CD14-positive monocyte (primary cell): ENCODE data around the gene LUZP1. TPM values are rescaled to one million over a fixed set of nuclear protein-coding genes. Genes with fewer than 3 reads are reported as not detected.

Experiments used
- DNase-seq, 3 donors: peaks; one replicate each; pipeline ENCODE4 v3.0.0-alpha.2; 2011 to 2022
- H2AFZ ChIP-seq: 2 replicates; pipeline ENCODE4 v1.6.0; 2012; ENCODE audit warnings: mild to moderate bottlenecking, low read depth, low read length, inconsistent platforms; ENCODE audit not compliant: insufficient read depth, poor library complexity, severe bottlenecking
- H3K27ac ChIP-seq, 2 donors: 1 replicate in 1 of 2; 2 replicates in 1 of 2; pipeline ENCODE4 v1.5.1; 2012 to 2013; ENCODE audit warnings: low read length in 2 of 2, control low read depth in 1 of 2, inconsistent platforms in 1 of 2, low read depth in 1 of 2, mild to moderate bottlenecking in 1 of 2
- H3K27me3 ChIP-seq, 2 donors: one replicate each; pipeline versions ENCODE4 v1.6.0 to v1.6.1; 2011 to 2013; ENCODE audit warnings: low read length in 2 of 2; ENCODE audit not compliant: control insufficient read depth in 2 of 2, insufficient read depth in 2 of 2
- H3K36me3 ChIP-seq, 2 donors: replicated peaks in 1 of 2; 1 replicate in 1 of 2; 2 replicates in 1 of 2; pipeline versions ENCODE4 v1.5.1 to v1.6.1; 2012 to 2013; ENCODE audit warnings: low read length in 2 of 2, control low read depth in 1 of 2, inconsistent platforms in 1 of 2, mild to moderate bottlenecking in 1 of 2; ENCODE audit not compliant: insufficient read depth in 2 of 2, control insufficient read depth in 1 of 2
- H3K4me1 ChIP-seq, 2 donors: 1 replicate in 1 of 2; 2 replicates in 1 of 2; pipeline versions ENCODE4 v1.5.1 to v1.6.1; 2012 to 2013; ENCODE audit warnings: low read length in 2 of 2, control low read depth in 1 of 2, inconsistent platforms in 1 of 2, mild to moderate bottlenecking in 1 of 2, moderate library complexity in 1 of 2; ENCODE audit not compliant: insufficient read depth in 2 of 2, control insufficient read depth in 1 of 2
- H3K4me2 ChIP-seq: replicated peaks from 2 replicates; pipeline ENCODE3; 2012; ENCODE audit warnings: low read length, moderate library complexity, mild to moderate bottlenecking; ENCODE audit not compliant: poor library complexity, severe bottlenecking; ENCODE audit errors: extremely low read depth
- H3K4me3 ChIP-seq, 3 experiments: fragments of 200-600 bp in 1 of 3; sonication (generic) in 1 of 3; replicated peaks in 1 of 3; 1 replicate in 2 of 3; 2 replicates in 1 of 3; pipeline ENCODE4 v1.5.1; 2011 to 2013; ENCODE audit warnings: low read length in 3 of 3, mild to moderate bottlenecking in 3 of 3, control low read depth in 2 of 3, low read depth in 2 of 3, inconsistent platforms in 1 of 3, moderate library complexity in 1 of 3
- H3K79me2 ChIP-seq: 2 replicates; pipeline ENCODE4 v1.6.0; 2012; ENCODE audit warnings: mild to moderate bottlenecking, control low read depth, inconsistent platforms, low read length, moderate library complexity; ENCODE audit not compliant: insufficient read depth
- H3K9ac ChIP-seq: 2 replicates; pipeline ENCODE4 v1.6.0; 2017; ENCODE audit warnings: low read length, mild to moderate bottlenecking; ENCODE audit not compliant: insufficient read depth, poor library complexity, severe bottlenecking
- H3K9me3 ChIP-seq, 2 donors: replicated peaks in 1 of 2; 1 replicate in 1 of 2; 2 replicates in 1 of 2; pipeline versions ENCODE4 v1.5.1 to v1.6.1; 2012 to 2013; ENCODE audit warnings: low read length in 2 of 2, control low read depth in 1 of 2; ENCODE audit not compliant: control insufficient read depth in 1 of 2, insufficient read depth in 1 of 2
- H4K20me1 ChIP-seq: 2 replicates; pipeline ENCODE4 v1.6.0; 2012; ENCODE audit warnings: mild to moderate bottlenecking, low read length, control low read depth, moderate library complexity; ENCODE audit not compliant: insufficient read depth
- H3K27ac Mint-ChIP-seq, 7 donors: one replicate each; pipeline ENCODE4 v1.8.0; 2020; ENCODE audit warnings: mild to moderate bottlenecking in 7 of 7, mixed read lengths in 7 of 7, moderate library complexity in 6 of 7, inconsistent platforms in 2 of 7
- H3K27me3 Mint-ChIP-seq, 3 donors: one replicate each; pipeline ENCODE4 v1.8.0; 2021 to 2022; ENCODE audit warnings: low read depth in 3 of 3, mild to moderate bottlenecking in 3 of 3, mixed read lengths in 3 of 3, moderate library complexity in 3 of 3, inconsistent platforms in 1 of 3
- H3K36me3 Mint-ChIP-seq, 2 donors: one replicate each; pipeline ENCODE4 v1.8.0; 2020; ENCODE audit warnings: mixed read lengths in 2 of 2, inconsistent platforms in 1 of 2, mild to moderate bottlenecking in 1 of 2
- H3K4me1 Mint-ChIP-seq: one replicate; pipeline ENCODE4 v1.8.0; 2020; ENCODE audit warnings: mild to moderate bottlenecking, mixed read lengths
- H3K4me3 Mint-ChIP-seq, 2 donors: one replicate each; pipeline ENCODE4 v1.8.0; 2020; ENCODE audit warnings: mild to moderate bottlenecking in 2 of 2, mixed read lengths in 2 of 2, moderate library complexity in 1 of 2
- H3K9me3 Mint-ChIP-seq, 7 donors: one replicate each; pipeline ENCODE4 v1.8.0; 2020 to 2022; ENCODE audit warnings: mixed read lengths in 7 of 7, mild to moderate bottlenecking in 6 of 7, moderate library complexity in 6 of 7, inconsistent platforms in 2 of 7
- WGBS: methylation state at CpG from one replicate; pipeline ENCODE4 v1.1.5; 2013; ENCODE audit warnings: missing lambda C conversion rate; ENCODE audit not compliant: insufficient coverage; 5-methylcytosine and 5-hydroxymethylcytosine counted together
- intact Hi-C, 2 donors: fragments of 100-400 bp; cut with micrococcal nuclease; formaldehyde crosslinking; loops; one replicate each; pipeline versions ENCODE4 v1.15.0 to v1.15.1; 2023
- polyA plus RNA-seq, 3 donors: library from polyadenylated mRNA; depleted of rRNA in 1 of 3; unstranded in 2 of 3; stranded (reverse) in 1 of 3; fragments of 300-500 nt in 2 of 3; fragments of >200 nt in 1 of 3; fragmentation: Illumina TruSeq in 2 of 3; gene quantifications; 1 replicate in 2 of 3; 2 replicates in 1 of 3; pipeline ENCODE4 v1.2.3, GENCODE V29; 2012 to 2021
- TF ChIP-seq, protein P1 (sequence below): fragments of 200-600 bp; IDR thresholded peaks from one replicate; pipeline ENCODE4 v1.8.0; 2022; ENCODE audit warnings: antibody characterized with exemption, mild to moderate bottlenecking

The LUZP1 gene
- polyA plus RNA-seq, 3 donors: 4.4 to 8.7 (median 5.8) TPM

DNA sequence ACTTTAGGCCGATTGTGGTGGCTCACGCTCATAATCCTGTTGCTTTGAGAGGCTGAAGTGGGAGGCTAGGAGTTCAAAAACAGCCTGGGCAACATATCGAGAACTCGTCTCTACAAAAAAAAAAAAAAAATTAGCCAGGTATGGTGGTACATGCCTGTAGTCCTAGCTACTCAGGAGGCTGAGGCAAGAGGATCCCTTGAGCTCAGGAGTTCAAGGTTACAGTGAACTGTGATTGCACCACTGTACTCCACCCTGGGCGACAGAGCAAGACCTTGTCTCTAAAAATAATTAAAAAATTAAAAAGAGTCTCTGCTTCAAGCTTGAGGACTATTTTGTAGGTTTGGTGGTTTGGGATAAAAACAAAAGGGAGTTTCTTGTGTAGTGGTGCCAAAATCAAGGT lies 128.1 kb downstream of the LUZP1 start:
- Histone ChIP-seq H3K27me3 (no peaks in the 10 kb centered on the region), H2AFZ (no peak overlapping the region), H3K27ac (no peak overlapping the region), H3K36me3 (peaks cover 6 to 34% of the 10 kb centered on the region in 2 donors), H3K4me1 (no peaks in the 10 kb centered on the region), H3K79me2 (peaks cover 59% of the 10 kb centered on the region), H4K20me1 (peaks cover 32% of the 10 kb centered on the region), H3K9me3 (no peaks in the 10 kb centered on the region), H3K4me2 (no peak overlapping the region), H3K9ac (no peak overlapping the region), H3K4me3 (no peak overlapping the region)
- H3K27me3 Mint-ChIP-seq: no peaks in the 10 kb centered on the region
- intact Hi-C loops: no loop called here
- no peaks in the 10 kb centered on the region for H3K9me3 Mint-ChIP-seq
- H3K36me3 Mint-ChIP-seq: peaks cover 21 to 24% of the 10 kb centered on the region in 2 donors
- H3K4me3 Mint-ChIP-seq: no peak overlapping the region
- H3K27ac Mint-ChIP-seq: no peak overlapping the region
- TF ChIP-seq, protein P1, sequence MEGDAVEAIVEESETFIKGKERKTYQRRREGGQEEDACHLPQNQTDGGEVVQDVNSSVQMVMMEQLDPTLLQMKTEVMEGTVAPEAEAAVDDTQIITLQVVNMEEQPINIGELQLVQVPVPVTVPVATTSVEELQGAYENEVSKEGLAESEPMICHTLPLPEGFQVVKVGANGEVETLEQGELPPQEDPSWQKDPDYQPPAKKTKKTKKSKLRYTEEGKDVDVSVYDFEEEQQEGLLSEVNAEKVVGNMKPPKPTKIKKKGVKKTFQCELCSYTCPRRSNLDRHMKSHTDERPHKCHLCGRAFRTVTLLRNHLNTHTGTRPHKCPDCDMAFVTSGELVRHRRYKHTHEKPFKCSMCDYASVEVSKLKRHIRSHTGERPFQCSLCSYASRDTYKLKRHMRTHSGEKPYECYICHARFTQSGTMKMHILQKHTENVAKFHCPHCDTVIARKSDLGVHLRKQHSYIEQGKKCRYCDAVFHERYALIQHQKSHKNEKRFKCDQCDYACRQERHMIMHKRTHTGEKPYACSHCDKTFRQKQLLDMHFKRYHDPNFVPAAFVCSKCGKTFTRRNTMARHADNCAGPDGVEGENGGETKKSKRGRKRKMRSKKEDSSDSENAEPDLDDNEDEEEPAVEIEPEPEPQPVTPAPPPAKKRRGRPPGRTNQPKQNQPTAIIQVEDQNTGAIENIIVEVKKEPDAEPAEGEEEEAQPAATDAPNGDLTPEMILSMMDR: no peak
- H3K4me1 Mint-ChIP-seq: no peaks in the 10 kb centered on the region
- no peak for DNase-seq
- WGBS: 100% methylated on average over 3 of the region's 5 CpGs

DNA sequence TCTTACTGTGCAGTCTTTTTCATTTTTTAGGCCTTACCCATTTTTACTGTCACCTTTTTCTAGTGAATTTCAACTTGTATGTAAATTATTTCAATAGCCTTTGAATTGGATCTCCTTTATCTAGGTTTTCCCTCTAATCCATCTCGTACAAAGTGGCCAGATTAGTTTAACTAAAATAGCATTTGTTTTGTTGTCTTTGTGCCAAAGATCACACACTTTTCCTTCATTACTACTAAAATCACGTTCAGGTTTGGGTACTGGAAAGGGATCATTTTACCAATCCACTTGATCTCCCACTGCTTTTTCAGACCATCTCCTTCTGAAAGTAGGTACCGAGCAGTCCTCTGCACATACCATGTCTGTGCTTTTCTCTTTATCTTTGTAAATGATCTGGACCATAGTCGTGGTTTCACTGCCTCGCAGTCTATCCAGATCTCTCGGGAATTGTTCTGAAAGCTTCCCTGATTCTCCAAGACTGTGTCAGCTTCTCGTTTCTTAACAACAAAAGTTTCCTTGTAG lies 129.3 kb downstream of the LUZP1 start:
- Histone ChIP-seq H3K4me3 (no peak overlapping the region), H3K4me2 (no peak overlapping the region), H3K9me3 (no peaks in the 10 kb centered on the region), H4K20me1 (peaks cover 42% of the 10 kb centered on the region), H2AFZ (no peak overlapping the region), H3K27ac (no peak overlapping the region), H3K27me3 (no peaks in the 10 kb centered on the region), H3K4me1 (no peaks in the 10 kb centered on the region), H3K9ac (no peak overlapping the region), H3K79me2 (peaks cover 71% of the 10 kb centered on the region), H3K36me3 (peaks cover 3 to 23% of the 10 kb centered on the region in 2 donors)
- intact Hi-C loops: no loop called here
- WGBS: 100% methylated on average over 4 of the region's 7 CpGs
- peak overlapping the region in 2 of 7 donors; percentile 14 to 46 for H3K27ac Mint-ChIP-seq
- H3K36me3 Mint-ChIP-seq: peaks cover 15 to 22% of the 10 kb centered on the region in 2 donors
- peaks cover 3% of the 10 kb centered on the region for H3K4me1 Mint-ChIP-seq
- no peaks in the 10 kb centered on the region for H3K27me3 Mint-ChIP-seq
- no peak overlapping the region for H3K4me3 Mint-ChIP-seq
- H3K9me3 Mint-ChIP-seq: no peaks in the 10 kb centered on the region
- DNase-seq: no peak
- TF ChIP-seq, protein P1: no peak
